ENCODE measurements around the gene GPR37.

Gene GPR37, protein sequence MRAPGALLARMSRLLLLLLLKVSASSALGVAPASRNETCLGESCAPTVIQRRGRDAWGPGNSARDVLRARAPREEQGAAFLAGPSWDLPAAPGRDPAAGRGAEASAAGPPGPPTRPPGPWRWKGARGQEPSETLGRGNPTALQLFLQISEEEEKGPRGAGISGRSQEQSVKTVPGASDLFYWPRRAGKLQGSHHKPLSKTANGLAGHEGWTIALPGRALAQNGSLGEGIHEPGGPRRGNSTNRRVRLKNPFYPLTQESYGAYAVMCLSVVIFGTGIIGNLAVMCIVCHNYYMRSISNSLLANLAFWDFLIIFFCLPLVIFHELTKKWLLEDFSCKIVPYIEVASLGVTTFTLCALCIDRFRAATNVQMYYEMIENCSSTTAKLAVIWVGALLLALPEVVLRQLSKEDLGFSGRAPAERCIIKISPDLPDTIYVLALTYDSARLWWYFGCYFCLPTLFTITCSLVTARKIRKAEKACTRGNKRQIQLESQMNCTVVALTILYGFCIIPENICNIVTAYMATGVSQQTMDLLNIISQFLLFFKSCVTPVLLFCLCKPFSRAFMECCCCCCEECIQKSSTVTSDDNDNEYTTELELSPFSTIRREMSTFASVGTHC

DNA sequence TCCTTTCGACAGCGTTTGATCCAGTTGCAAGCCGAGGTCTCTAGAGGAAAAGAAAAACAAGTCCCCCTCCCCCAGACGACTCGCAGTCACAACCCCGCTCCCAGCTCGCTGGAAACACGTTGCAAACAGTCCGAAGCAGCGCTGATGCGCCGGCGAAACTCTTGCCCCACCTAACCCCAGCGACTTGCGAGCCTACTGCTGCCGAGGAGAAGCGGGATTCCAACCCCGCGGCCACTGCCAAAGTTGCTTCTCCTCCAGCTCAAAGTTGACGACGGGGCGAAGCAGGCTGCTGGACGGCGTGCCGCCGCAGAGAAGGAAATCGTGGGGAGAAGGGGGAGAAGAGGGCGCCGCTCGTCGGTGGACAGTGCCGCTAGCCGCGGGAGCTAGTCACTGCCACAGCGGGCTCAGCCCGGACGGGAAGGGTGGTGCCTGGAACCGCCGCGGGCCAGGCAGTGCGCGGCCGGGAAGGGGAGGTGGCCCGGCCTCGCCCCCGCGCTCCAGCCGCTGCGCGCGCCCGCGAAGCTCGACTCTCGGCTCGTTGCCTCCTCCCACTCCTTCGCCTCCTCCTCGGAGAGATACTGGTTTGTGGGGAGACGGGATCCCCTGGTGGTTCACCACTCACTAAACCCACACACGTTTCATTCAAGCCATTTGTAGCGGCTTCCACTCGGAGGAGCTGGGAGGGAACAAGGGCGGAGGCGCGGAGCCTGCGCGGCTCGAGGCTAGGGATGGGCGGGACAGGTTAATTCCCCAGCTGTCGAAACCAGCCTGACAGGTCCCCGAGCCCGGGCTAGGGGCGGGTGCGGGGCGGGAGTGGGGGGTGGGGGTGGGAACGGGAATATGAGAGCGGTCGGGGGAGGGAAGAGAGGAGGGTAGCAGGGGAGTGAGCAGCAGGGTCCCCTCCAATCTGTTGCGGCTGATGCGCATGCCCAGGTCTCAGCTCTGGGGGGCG is at the start of gene GPR37:
TSS of gene GPR37 (minus strand) at position 392 of the 952 bp plus-strand sequence. CDS start 816 bp downstream, outside the sequence.
- H3K27ac ChIP-seq: peak within 1 kb of the TSS; percentile 64
- TF ChIP-seq CTCF (conservative IDR thresholded peaks at IDR 0.05): peak; percentile 59

DNA sequence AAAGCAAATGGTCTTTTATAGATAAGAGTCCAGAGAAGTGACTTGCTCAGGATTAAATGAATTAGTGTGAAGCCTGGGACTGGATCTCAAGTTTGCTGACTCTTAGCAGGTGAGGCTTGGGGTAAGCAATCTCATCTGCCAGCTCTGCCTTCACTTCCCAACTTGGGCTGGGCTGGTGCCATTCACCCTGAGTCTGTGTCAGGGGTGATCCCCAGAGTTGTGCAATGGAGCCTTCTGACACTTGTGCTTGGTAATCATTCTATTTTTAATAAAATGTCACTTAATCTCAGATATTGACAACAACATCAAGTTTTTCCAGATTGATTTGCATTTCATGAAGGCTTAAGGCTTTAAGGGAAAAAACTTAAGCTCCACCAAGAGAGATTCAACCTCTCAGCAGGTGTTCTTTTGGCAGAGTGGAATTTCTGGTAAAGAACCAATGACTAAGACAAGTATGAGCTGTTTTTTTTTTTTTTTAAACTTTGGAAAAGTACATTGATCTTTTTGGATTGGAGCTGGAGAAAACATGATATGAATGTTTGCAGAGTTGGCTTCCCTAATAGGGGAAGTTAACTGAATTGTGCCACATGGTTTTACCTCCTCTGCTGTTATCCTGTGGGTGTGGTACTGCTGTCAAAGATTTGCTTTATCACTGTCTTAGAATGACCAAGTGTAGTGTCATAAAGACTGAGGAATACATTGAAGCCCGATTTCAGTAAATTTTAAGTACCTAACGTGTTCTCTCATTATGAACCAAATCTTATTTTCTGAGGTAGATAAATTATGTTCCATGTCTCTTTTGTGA is 48.6 kb upstream of the GPR37 start:
- TF ChIP-seq CTCF (conservative IDR thresholded peaks at IDR 0.05): no peak
- no peak overlapping the region for H3K27ac ChIP-seq

- no peak for TF ChIP-seq CTCF (conservative IDR thresholded peaks at IDR 0.05)
Observed at GRCh38 chr7:124812764-124813163, 47.2 kb upstream of the GPR37 start.

GRCh38 chr7:124811341-124811740 is 45.7 kb upstream of the GPR37 start:
- no peak overlapping the region for H3K27ac ChIP-seq
- TF ChIP-seq CTCF (conservative IDR thresholded peaks at IDR 0.05): no peak

More at GRCh38 chr7:124812764-124813163, 47.2 kb upstream of the GPR37 start:
- H3K27ac ChIP-seq: no peak overlapping the region

DNA sequence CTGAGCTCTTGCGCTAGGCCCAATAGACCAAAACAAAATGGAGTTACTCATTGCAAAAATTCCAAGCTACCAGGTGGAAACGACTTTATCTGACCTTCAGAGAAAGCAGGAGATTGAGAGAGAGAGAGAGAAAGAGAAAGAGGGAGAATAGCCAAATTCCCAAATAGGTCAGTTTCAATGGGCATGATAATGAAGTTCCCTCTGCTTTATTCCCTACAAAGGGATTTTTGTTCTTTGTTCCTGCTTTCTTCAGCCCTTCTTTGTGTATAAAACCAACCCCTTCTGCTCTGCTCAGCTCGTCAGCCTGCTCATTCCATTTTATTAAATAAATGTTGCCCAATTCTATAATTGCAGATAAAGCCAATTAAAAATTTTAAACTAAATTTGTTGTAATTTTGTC is 45.0 kb upstream of the GPR37 start:
- no peak overlapping the region for H3K27ac ChIP-seq
- no peak for TF ChIP-seq CTCF (conservative IDR thresholded peaks at IDR 0.05)

GRCh38 chr7:124808206-124808605 is 42.6 kb upstream of the GPR37 start:
- H3K27ac ChIP-seq: no peak overlapping the region
- no peak for TF ChIP-seq CTCF (conservative IDR thresholded peaks at IDR 0.05)
